Natural killer cell treated with Interleukin-12 subunit alpha and Interleukin-12 subunit beta and Interleukin-15 and Interleukin-18, amount 100 ng/mL, for 72 hours (primary cell): ENCODE measurements around the gene IGLL5. TPM values are rescaled to one million over a fixed set of nuclear protein-coding genes. Genes with fewer than 3 reads are reported as not detected.

ENCODE experiments used
- ATAC-seq, 2 donors: fragments of 150-1000 bp; cut with Tn5 transposase in 1 of 2; sonication (Bioruptor Pico), chemical (Tn5 transposase) in 1 of 2; 2 replicates each; pipeline ENCODE4 v1.10.0; 2021
- DNase-seq: peaks from one replicate; pipeline ENCODE4 v3.0.0; 2022; ENCODE audit warnings: low spot score
- H3K27ac Mint-ChIP-seq, 2 donors: 1 replicate in 1 of 2; 2 replicates in 1 of 2; pipeline ENCODE4 v1.8.0; 2022; ENCODE audit warnings: mixed read lengths in 2 of 2, mild to moderate bottlenecking in 1 of 2, moderate library complexity in 1 of 2
- H3K27me3 Mint-ChIP-seq, 2 donors: 1 replicate in 1 of 2; 2 replicates in 1 of 2; pipeline ENCODE4 v1.8.0; 2022; ENCODE audit warnings: mixed read lengths in 2 of 2
- H3K36me3 Mint-ChIP-seq: one replicate; pipeline ENCODE4 v1.8.0; 2022; ENCODE audit warnings: mixed read lengths
- H3K4me1 Mint-ChIP-seq, 2 donors: 1 replicate in 1 of 2; 2 replicates in 1 of 2; pipeline ENCODE4 v1.8.0; 2022; ENCODE audit warnings: low read depth in 2 of 2, mixed read lengths in 2 of 2, mild to moderate bottlenecking in 1 of 2
- H3K4me3 Mint-ChIP-seq: one replicate; pipeline ENCODE4 v1.8.0; 2022; ENCODE audit warnings: mixed read lengths
- H3K9me3 Mint-ChIP-seq: 2 replicates; pipeline ENCODE4 v1.8.0; 2022; ENCODE audit warnings: mixed read lengths
- total RNA-seq, 2 donors: library from RNA; stranded (reverse); gene quantifications; one replicate each; pipeline ENCODE4 v1.2.3, GENCODE V29; 2022

Gene IGLL5
- total RNA-seq, result 1 to 10 TPM in 1 of 2 donors, not detected in 1; 5.4 TPM

GRCh38 chr22:22887621-22888503 is at the start of gene IGLL5:
Gene IGLL5, plus strand, starts transcription at chr22:22887816. Its CDS starts 238 bp downstream, at chr22:22888054.
- Mint-ChIP-seq H3K9me3 (no peaks in the 10 kb centered on the region), H3K27ac (no peak within 1 kb of the TSS), H3K27me3 (peaks cover 20 to 28% of the 10 kb centered on the region in 2 donors), H3K4me1 (peaks cover 13 to 19% of the 10 kb centered on the region in 2 donors), H3K4me3 (no peak within 1 kb of the TSS), H3K36me3 (no peaks in the 10 kb centered on the region)
- no peak for ATAC-seq
- no peak for DNase-seq

- Mint-ChIP-seq H3K36me3 (no peaks in the 10 kb centered on the region), H3K4me3 (no peak overlapping the region), H3K9me3 (no peaks in the 10 kb centered on the region), H3K27ac (peak overlapping the region in 1 of 2 donors; percentile 63), H3K4me1 (peaks cover 28 to 29% of the 10 kb centered on the region in 2 donors), H3K27me3 (no peaks in the 10 kb centered on the region)
- ATAC-seq (peak in 1 of 2 donors; percentile 33), DNase-seq (no peak)
Observed at GRCh38 chr22:22838148-22838786, 49.3 kb upstream of the IGLL5 start.

- no peak for DNase-seq
- Mint-ChIP-seq H3K4me1 (peaks cover 32 to 35% of the 10 kb centered on the region in 2 donors), H3K4me3 (no peak overlapping the region), H3K27me3 (no peaks in the 10 kb centered on the region), H3K9me3 (no peaks in the 10 kb centered on the region), H3K36me3 (no peaks in the 10 kb centered on the region), H3K27ac (no peak overlapping the region)
- ATAC-seq, result no peak
Observed at GRCh38 chr22:22839570-22840314, 47.9 kb upstream of the IGLL5 start.

- H3K4me1 Mint-ChIP-seq, result peaks cover 32 to 35% of the 10 kb centered on the region in 2 donors
- no peak for ATAC-seq
Observed at GRCh38 chr22:22840780-22841179, 46.8 kb upstream of the IGLL5 start.

GRCh38 chr22:22841598-22841997 is 46.0 kb upstream of the IGLL5 start:
- Mint-ChIP-seq H3K36me3 (no peaks in the 10 kb centered on the region), H3K27ac (no peak overlapping the region), H3K4me1 (peaks cover 27 to 35% of the 10 kb centered on the region in 2 donors), H3K27me3 (no peaks in the 10 kb centered on the region), H3K9me3 (no peaks in the 10 kb centered on the region), H3K4me3 (no peak overlapping the region)
- no peak for ATAC-seq
- no peak for DNase-seq

More at GRCh38 chr22:22840780-22841179, 46.8 kb upstream of the IGLL5 start:
- no peaks in the 10 kb centered on the region for H3K27me3 Mint-ChIP-seq
- no peaks in the 10 kb centered on the region for H3K9me3 Mint-ChIP-seq
- H3K36me3 Mint-ChIP-seq, result no peaks in the 10 kb centered on the region
- DNase-seq, result no peak
- no peak overlapping the region for H3K27ac Mint-ChIP-seq
- H3K4me3 Mint-ChIP-seq, result no peak overlapping the region

- Mint-ChIP-seq H3K4me1 (peaks cover 23 to 35% of the 10 kb centered on the region in 2 donors), H3K4me3 (no peak overlapping the region), H3K9me3 (no peaks in the 10 kb centered on the region), H3K36me3 (no peaks in the 10 kb centered on the region), H3K27ac (no peak overlapping the region), H3K27me3 (no peaks in the 10 kb centered on the region)
- no peak for DNase-seq
- no peak for ATAC-seq
Observed at GRCh38 chr22:22842085-22842484, 45.5 kb upstream of the IGLL5 start.

GRCh38 chr22:22843848-22844247 is 43.8 kb upstream of the IGLL5 start:
- Mint-ChIP-seq H3K36me3 (no peaks in the 10 kb centered on the region), H3K9me3 (no peaks in the 10 kb centered on the region), H3K4me1 (peaks cover 11 to 27% of the 10 kb centered on the region in 2 donors), H3K4me3 (no peak overlapping the region), H3K27ac (peak overlapping the region in 1 of 2 donors; percentile 12), H3K27me3 (no peaks in the 10 kb centered on the region)
- DNase-seq (no peak), ATAC-seq (no peak)

GRCh38 chr22:22847241-22847640 is 40.4 kb upstream of the IGLL5 start:
- no peak overlapping the region for H3K27ac Mint-ChIP-seq
- ATAC-seq (no peak), DNase-seq (no peak)
- peaks cover 7 to 27% of the 10 kb centered on the region in 2 donors for H3K4me1 Mint-ChIP-seq
- no peaks in the 10 kb centered on the region for H3K27me3 Mint-ChIP-seq
- H3K4me3 Mint-ChIP-seq, result no peak overlapping the region
- no peaks in the 10 kb centered on the region for H3K9me3 Mint-ChIP-seq
- no peaks in the 10 kb centered on the region for H3K36me3 Mint-ChIP-seq

- Mint-ChIP-seq H3K27ac (no peak overlapping the region), H3K36me3 (no peaks in the 10 kb centered on the region), H3K9me3 (no peaks in the 10 kb centered on the region), H3K4me1 (peaks cover 7 to 30% of the 10 kb centered on the region in 2 donors), H3K4me3 (no peak overlapping the region), H3K27me3 (no peaks in the 10 kb centered on the region)
- DNase-seq (peak; percentile 73), ATAC-seq (peak; percentile 68 to 80)
Observed at GRCh38 chr22:22848364-22848866, 39.2 kb upstream of the IGLL5 start.

- DNase-seq, result no peak
- H3K4me1 Mint-ChIP-seq, result peaks cover 0 to 28% of the 10 kb centered on the region in 2 donors
- H3K36me3 Mint-ChIP-seq, result no peaks in the 10 kb centered on the region
- H3K27me3 Mint-ChIP-seq, result no peaks in the 10 kb centered on the region
- H3K27ac Mint-ChIP-seq, result no peak overlapping the region
- no peak overlapping the region for H3K4me3 Mint-ChIP-seq
- ATAC-seq, result no peak
- no peaks in the 10 kb centered on the region for H3K9me3 Mint-ChIP-seq
Observed at GRCh38 chr22:22849640-22850610, 37.7 kb upstream of the IGLL5 start.

- no peaks in the 10 kb centered on the region for H3K9me3 Mint-ChIP-seq
- no peak for ATAC-seq
- H3K27me3 Mint-ChIP-seq, result no peaks in the 10 kb centered on the region
- no peaks in the 10 kb centered on the region for H3K36me3 Mint-ChIP-seq
- DNase-seq, result no peak
- H3K27ac Mint-ChIP-seq, result peak overlapping the region in 1 of 2 donors; percentile 48
- H3K4me3 Mint-ChIP-seq, result no peak overlapping the region
- H3K4me1 Mint-ChIP-seq, result peaks cover 6 to 22% of the 10 kb centered on the region in 2 donors
Observed at GRCh38 chr22:22851969-22852368, 35.6 kb upstream of the IGLL5 start.

GRCh38 chr22:22853713-22854112 is 33.9 kb upstream of the IGLL5 start:
- H3K4me3 Mint-ChIP-seq, result no peak overlapping the region
- peaks cover 11 to 23% of the 10 kb centered on the region in 2 donors for H3K4me1 Mint-ChIP-seq
- H3K9me3 Mint-ChIP-seq, result no peaks in the 10 kb centered on the region
- no peaks in the 10 kb centered on the region for H3K36me3 Mint-ChIP-seq
- DNase-seq (no peak), ATAC-seq (no peak)
- no peaks in the 10 kb centered on the region for H3K27me3 Mint-ChIP-seq
- H3K27ac Mint-ChIP-seq, result no peak overlapping the region
